ENCODE measurements around the gene UMODL1.

GRCh38 chr21:42121794-42122193, 50.7 kb downstream of the UMODL1 start:
- TF ChIP-seq, protein P1, sequence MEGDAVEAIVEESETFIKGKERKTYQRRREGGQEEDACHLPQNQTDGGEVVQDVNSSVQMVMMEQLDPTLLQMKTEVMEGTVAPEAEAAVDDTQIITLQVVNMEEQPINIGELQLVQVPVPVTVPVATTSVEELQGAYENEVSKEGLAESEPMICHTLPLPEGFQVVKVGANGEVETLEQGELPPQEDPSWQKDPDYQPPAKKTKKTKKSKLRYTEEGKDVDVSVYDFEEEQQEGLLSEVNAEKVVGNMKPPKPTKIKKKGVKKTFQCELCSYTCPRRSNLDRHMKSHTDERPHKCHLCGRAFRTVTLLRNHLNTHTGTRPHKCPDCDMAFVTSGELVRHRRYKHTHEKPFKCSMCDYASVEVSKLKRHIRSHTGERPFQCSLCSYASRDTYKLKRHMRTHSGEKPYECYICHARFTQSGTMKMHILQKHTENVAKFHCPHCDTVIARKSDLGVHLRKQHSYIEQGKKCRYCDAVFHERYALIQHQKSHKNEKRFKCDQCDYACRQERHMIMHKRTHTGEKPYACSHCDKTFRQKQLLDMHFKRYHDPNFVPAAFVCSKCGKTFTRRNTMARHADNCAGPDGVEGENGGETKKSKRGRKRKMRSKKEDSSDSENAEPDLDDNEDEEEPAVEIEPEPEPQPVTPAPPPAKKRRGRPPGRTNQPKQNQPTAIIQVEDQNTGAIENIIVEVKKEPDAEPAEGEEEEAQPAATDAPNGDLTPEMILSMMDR (IDR thresholded peaks at IDR 0.05; ENCODE audit: poor library complexity): no peak
- TF ChIP-seq EZH2 (IDR thresholded peaks at IDR 0.05; ENCODE audit: borderline replicate concordance): no peak
